Measurements from ENCODE around the gene AKR7A2. TPM values are rescaled to one million over a fixed set of nuclear protein-coding genes. Genes with fewer than 3 reads are reported as not detected.

AKR7A2 gene
- total and polyA plus RNA-seq, 9 of the 15 experiments (the other 6 are each of a cell fraction or from before 2014, with no cell fraction given): 2.0 to 78.4 (median 49.4) TPM

GRCh38 chr1:19311931-19312781, at the start of gene AKR7A2, which contains the start of gene SLC66A1 (continued):
- TF ChIP-seq RBM15 (IDR thresholded peaks at IDR 0.05; ENCODE audit: insufficient read depth, low read length): no peak
- TF ChIP-seq BDP1 (IDR thresholded peaks at IDR 0.05; ENCODE audit: insufficient read depth, insufficient read length): no peak
- TF ChIP-seq PRMT5 (CRISPR knock-in tag; IDR thresholded peaks at IDR 0.05): no peak
- TF ChIP-seq SMC3 (conservative IDR thresholded peaks at IDR 0.05; ENCODE audit: insufficient read depth, low read depth, low read length): no peak
- TF ChIP-seq EWSR1 (IDR thresholded peaks at IDR 0.05; ENCODE audit: borderline replicate concordance, low read depth, partially characterized antibody): no peak
- peak; percentile 76 for TF ChIP-seq ZNF740 (CRISPR knock-in tag; IDR thresholded peaks at IDR 0.05)
- no peak; a peak in 1 of 4 replicates for TF ChIP-seq ZNF740 (tag; IDR thresholded peaks at IDR 0.05)
- TF ChIP-seq RFX1 (IDR thresholded peaks at IDR 0.05): no peak
- TF ChIP-seq ZMIZ1 (IDR thresholded peaks at IDR 0.05; ENCODE audit: low read depth in 2 of 2, low read length in 2 of 2): no peak
- no peak for TF ChIP-seq ZBTB40 (IDR thresholded peaks at IDR 0.05)
- TF ChIP-seq ZBTB40 (CRISPR knock-in tag; IDR thresholded peaks at IDR 0.05): no peak
- 0 out of 2 replicates have a peak, but pooled peaks have one; percentile 40 for TF ChIP-seq ZNF224 (CRISPR knock-in tag; IDR thresholded peaks at IDR 0.05)
- TF ChIP-seq PCBP2 (IDR thresholded peaks at IDR 0.05; ENCODE audit: low read depth, low read length, poor library complexity, severe bottlenecking): no peak

All from K562 (cell line).